ENCODE data around the gene IL10RB.
"Not testable (repeated sequence)": the region's sequence is repeated elsewhere in the genome, so short reads cannot be mapped to it uniquely, and the experiment has no call there.

IL10RB gene

GRCh38 chr21:33242846-33243245, 23.3 kb upstream of the IL10RB start:
- DNase-seq, result not testable (repeated sequence)

DNA sequence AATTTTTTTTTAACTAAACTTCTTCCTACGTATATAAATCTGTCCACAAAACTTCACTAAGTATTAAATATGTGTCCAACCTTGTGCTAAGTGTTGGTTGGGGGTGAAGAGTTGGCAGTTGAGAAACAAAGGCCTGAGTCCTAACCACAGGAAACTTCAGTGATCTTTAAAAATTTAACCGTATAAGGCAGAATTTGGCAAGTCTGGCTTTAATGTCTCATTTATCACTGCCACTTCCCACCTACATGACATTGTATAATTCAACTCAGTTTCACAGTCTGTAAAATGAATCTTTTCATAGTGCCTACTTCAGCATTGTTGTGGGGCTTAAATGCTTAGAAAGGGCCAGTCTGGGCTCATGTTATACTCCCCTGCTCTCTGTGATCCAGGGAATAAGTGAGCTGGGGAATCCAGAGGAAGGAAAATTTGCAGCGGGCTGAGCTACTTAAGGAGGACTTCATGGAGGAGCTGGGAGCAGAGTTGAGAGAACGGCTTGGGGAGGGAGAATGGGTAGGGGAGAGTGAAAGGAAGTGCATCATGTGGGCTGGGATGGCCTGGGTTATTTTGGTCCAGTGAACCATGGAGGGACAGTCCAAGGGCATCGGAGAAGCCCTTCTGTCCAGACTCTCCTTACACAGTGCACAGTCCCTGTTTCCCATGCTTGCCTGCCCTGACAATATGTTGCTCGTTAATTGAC, 21.9 kb upstream of the IL10RB start:
- DNase-seq, result no peak

DNA sequence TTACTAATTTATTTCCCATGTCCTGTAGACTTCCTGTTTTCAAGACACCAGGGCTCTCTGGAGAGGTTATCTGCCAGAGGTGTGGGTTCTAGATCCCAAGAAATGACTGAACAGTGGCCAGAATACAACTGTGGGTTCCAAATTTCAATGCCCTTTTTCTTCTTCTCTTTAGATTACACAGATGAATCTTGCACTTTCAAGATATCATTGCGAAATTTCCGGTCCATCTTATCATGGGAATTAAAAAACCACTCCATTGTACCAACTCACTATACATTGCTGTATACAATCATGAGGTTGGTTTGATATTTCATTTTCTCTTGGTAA, 21.4 kb upstream of the IL10RB start:
- no peak for DNase-seq

DNA sequence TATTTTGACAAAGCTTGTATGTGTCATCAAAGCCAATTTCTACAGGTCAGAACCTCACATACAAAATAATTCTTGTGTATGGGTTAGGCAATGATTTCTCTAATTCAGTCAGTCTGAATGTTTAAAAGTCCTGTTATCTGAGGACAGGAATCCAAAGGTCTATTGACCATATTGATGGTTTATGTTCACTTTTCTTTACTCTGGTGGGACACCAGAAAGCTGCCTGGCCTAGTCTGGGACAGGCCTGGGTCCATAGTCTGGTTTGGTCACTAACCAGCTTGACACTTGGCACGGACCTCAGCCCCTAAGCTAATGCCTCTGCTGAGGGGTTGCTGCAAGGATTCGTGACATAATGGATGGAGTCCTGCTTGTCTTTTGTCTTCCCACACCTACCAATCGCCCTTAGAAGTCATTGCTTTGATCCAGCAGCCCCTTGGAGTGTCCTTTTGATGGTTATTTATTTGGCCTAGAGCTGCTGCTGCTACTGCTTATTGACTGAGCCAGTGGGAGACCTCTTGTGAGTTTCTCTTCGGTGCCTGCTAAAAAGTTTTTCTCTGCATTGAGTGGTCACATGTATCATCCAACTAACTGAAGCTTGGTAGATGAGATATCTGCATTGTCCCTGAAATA, 20.8 kb upstream of the IL10RB start:
- DNase-seq, result no peak

DNA sequence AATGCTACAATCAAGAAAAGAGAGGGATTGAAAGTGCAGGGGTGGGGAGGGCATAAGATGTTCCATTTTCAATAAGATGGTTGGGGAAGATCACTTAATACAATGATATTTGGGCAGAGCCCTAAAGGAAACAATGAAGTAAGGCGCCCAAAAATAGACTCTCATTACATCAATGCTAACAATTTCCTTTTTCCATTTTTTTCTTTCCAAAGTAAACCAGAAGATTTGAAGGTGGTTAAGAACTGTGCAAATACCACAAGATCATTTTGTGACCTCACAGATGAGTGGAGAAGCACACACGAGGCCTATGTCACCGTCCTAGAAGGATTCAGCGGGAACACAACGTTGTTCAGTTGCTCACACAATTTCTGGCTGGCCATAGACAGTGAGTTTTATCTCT, 19.7 kb upstream of the IL10RB start:
- DNase-seq, result no peak

GRCh38 chr21:33246963-33247362, 19.2 kb upstream of the IL10RB start:
- DNase-seq, result no peak

DNA sequence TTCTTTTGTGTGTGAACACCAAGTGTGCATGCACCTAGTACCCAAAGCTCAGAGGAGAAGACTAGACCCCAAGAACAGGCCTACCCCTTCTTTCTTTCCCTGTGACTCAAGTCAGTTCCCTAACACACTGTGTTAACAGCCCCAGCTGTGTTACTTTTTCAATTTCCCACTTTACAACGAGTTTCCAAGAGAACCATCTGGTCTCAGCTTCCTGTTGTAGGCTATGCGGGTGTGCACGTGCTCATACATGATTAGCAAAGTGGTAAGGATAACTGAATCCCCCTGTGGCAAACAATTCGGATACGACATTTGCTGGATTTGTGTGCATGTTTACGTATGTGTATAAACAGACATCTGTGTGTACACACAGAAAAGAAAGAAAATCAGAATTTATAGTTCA, 18.6 kb upstream of the IL10RB start:
- no peak for DNase-seq

DNA sequence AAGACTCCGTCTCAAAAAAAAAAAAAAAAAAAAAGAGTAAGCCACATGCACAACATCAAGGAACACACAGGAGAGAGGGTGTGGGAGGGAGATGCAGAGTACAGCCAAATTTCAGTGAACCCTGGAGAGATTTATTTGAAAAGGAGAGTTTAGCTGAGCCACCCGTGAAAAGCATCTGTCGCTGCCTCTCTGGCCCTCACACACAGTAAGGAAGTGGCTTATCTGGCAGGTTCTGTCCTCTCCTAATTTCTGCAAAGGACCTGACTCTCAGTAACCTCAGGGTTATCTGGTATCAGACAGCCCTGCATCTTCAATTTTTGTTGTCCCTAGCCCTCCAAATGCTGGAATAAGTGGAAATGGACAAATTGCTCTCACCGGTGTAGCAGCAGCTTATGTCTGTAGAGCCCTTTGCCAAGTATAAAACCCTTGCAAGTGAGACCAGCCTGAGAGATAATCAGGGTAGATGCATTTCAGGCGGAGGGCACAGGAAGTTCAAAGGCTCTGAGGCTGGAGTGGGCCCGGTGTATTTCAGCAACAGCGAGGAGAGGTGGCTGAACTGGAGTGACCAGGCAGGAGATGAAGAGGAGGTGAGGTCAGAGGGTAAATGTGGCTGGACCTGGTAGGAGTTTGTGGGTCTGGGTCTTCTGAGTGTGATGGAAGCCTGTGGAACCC, 16.7 kb upstream of the IL10RB start:
- DNase-seq, result no peak

- no peak for DNase-seq
Measured at GRCh38 chr21:33251119-33251518, 15.0 kb upstream of the IL10RB start.

DNA sequence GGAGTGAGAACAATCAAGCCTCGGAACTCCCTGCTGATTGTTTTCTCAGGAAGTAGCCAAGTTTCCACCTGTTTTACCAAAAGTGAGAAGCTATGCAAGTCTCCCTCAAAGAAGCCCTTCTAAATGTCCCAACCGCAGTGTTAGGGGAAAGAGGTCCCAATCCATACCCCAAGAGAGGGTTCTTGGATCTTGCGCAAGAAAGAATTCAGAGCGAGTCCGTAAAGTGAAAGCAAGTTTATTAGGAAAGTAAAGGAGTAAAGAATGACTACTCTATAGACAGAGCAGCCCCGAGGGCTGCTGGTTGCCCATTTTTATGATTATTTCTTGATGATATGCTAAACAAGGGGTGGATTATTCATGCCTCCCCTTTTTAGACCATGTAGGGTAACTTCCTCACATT, 12.8 kb upstream of the IL10RB start:
- not testable (repeated sequence) for DNase-seq

- no peak for DNase-seq
Measured at GRCh38 chr21:33254766-33255165, 11.4 kb upstream of the IL10RB start.

DNA sequence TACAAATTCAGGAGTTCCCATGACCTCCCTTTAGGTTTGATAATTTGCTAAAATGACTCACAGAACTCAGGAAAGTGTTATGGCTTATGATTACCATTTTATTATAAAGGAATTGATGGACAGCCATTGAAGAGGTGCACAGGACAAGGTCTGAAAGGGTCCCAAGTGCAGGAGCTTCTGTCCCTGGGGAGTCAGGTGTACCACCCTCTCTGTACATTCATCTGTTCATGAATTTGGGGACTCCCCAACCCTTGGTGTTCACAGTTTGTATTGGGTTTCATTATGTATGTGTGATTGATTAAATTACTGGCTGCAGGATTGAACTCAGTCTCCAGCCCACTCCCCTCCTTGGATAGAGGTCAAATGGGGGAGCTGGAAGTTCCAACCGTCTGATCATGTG, 10.8 kb upstream of the IL10RB start:
- no peak for DNase-seq

GRCh38 chr21:33256019-33256418, 10.1 kb upstream of the IL10RB start:
- no peak for DNase-seq

DNA sequence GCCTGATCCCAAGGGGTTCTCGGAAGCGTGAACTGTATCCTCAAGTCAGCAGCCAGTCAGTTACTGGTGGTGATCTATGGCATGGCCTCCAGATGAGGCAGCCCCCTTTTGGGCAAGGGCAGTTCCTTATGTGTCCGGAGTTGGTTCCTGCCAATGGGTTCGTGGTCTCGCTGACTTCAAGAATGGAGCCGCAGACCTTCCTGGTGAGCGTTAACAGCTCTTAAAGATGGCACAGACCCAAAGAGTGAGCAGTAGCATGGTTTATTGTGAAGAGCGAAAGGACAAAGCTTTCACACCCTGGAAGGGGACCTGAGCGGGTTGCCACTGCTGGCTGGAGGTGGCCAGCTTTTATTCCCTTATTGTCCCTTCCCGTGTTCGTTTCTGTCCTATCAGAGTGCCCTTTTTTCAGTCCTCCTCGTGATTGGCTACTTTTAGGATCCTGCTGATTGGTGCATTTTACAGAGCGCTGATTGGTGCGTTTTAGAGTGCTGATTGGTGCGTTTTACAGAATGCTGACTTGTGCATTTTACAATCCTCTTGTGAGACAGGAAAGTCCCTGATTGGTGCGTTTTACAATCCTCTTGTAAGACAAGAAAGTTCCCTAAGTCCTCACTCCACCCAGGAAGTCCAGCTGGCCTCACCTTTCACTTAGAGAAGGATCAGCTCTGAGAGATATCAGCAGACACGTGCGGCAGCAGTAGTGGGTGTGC, 8.9 kb upstream of the IL10RB start:
- DNase-seq, result no peak

GRCh38 chr21:33258475-33258874, 7.7 kb upstream of the IL10RB start:
- DNase-seq, result no peak

DNA sequence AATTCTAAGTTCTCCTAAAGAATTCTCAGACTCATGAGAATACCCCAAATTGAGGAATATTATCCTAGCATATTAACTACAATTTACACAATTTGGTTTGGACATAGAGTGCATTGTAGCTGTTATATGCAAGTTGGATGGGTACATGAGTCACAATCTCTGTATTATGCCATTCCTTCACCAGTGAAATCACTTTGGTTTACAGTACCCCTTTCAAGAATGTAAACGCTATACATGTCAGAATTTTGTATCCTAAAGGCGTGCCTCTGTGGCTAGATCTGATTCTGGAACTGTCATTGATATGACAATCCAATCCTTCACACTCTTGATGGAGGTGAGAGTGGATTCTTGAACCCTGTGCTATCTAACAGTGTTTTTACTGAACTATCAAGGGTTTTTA, 6.7 kb upstream of the IL10RB start:
- DNase-seq, result no peak

GRCh38 chr21:33259995-33260394, 6.2 kb upstream of the IL10RB start:
- DNase-seq, result no peak

DNA sequence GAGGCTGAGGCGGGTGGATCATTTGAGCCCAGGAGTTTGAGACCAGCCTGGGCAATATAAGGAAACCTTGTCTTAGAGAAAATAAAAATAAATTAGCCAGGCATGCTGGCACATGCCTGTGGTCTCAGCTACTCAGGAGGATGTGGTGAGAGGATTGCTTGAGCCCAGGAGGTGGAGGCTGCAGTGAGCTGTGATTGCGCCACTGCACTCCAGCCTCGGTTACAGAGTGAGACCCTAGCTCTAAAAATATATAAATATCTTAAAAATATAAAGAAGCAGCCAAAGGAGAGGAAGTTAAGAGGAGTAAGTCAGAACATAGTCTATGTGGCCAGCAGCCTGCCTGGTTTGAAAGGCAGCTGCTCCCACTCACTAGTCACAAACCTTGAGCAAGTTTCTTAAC, 4.5 kb upstream of the IL10RB start:
- no peak for DNase-seq

DNA sequence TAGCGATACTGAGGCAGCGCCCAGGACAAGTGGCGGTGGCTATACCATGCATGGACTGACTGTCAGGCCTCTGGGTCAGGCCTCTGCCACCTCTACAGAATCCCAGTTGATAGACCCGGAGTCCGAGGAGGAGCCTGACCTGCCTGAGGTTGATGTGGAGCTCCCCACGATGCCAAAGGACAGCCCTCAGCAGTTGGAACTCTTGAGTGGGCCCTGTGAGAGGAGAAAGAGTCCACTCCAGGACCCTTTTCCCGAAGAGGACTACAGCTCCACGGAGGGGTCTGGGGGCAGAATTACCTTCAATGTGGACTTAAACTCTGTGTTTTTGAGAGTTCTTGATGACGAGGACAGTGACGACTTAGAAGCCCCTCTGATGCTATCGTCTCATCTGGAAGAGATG, 3.2 kb upstream of the IL10RB start:
- DNase-seq, result no peak

- no peak for DNase-seq
Measured at GRCh38 chr21:33264561-33264960, 1.6 kb upstream of the IL10RB start.

GRCh38 chr21:33265664-33266049, 510 bp upstream of the IL10RB start:
- peak; percentile 24 to 31 for DNase-seq

DNA sequence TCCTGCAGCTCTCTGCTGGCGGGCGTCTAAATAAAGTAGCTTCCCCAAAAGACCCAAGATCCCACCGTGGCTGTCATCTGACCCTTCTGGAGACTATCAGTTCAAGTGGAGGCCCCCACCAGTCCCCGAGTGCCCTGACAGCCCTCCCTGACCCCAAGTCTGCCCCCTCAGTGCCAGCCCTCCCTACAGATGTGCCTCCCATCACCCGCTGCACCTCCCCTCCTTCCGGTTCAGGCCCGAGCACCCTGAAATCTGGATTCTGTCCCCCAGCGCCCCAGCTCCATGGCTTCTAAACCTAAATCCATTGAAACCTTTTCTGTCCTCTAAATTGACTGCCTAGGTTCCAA, 595 bp downstream of the IL10RB start:
- no peak for DNase-seq

DNA sequence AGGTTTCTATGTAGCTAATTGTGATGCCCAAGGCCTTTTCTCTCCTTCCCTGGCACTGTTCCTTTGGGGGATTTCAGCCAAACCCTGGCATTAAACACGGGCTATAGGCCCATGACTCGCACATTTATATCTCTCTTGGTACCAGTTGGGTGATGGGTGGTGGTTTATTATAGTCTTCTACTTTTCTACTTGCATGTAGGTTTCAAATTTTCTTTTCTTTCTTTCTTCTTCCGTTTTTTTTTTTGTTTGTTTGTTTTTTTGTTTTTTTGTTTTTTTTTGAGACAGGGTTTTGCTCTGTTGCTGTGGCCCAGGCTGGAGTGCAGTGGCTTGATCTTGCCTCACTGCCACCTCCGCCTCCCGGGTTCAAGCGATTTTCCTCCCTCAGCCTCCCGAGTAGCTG, 1.1 kb downstream of the IL10RB start:
- no peak for DNase-seq

GRCh38 chr21:33268393-33268736, 2.2 kb downstream of the IL10RB start:
- no peak for DNase-seq
